HG03442 (cell line): ENCODE results near the gene GPN1.
A peak's percentile ranks its signal among the peaks of the same experiment; 100 is the strongest.
"Not testable (repeated sequence)": the region's sequence is repeated elsewhere in the genome, so short reads cannot be mapped to it uniquely, and the experiment has no call there.

Experiments
- ATAC-seq: cut with Tn5 transposase; IDR thresholded peaks from one replicate; pipeline ENCODE4 v1.9.1; 2021; ENCODE audit warnings: mild to moderate bottlenecking, moderate library complexity; ENCODE audit not compliant: unreplicated experiment

The GPN1 gene

GRCh38 chr2:27626921-27627320 lies 1.9 kb upstream of the GPN1 start:
- not testable (repeated sequence) for ATAC-seq

- peak; percentile 11 for ATAC-seq
Measured at GRCh38 chr2:27627963-27628766, 685 bp upstream of the GPN1 start.

GRCh38 chr2:27630257-27630656 lies 1.4 kb downstream of the GPN1 start:
- ATAC-seq: not testable (repeated sequence)

GRCh38 chr2:27634291-27634690 lies 5.4 kb downstream of the GPN1 start:
- no peak for ATAC-seq

GRCh38 chr2:27636766-27637165 lies 7.9 kb downstream of the GPN1 start:
- no peak for ATAC-seq

DNA sequence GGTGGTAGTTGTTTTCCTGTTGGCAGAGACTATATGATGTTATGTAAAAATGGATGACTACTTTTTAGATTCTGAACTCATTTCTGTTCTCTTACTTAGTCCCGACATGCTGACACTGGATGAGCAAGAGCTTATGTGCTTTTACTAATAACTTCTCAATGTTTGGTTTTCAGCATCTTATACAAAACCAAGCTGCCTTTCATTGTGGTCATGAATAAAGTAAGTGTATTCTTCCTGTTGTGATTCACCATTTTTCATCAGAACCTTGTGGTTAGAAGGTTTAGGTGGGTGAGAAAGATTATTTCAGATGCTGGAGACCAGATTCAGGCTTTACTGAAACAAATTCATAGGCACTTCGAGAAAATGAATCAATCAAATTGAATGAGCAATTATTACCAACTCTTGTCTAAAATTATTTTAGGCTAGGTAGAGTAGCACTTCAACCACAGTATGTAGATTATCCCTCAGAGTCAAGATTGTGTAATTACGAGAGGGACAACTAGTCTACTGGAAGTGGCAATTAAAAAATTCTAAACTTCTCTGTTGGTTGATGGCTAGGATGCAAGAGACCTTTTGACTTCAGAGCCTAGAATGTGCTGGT lies 9.3 kb downstream of the GPN1 start:
- no peak for ATAC-seq

- ATAC-seq: no peak
Measured at GRCh38 chr2:27638709-27639108, 9.9 kb downstream of the GPN1 start.

DNA sequence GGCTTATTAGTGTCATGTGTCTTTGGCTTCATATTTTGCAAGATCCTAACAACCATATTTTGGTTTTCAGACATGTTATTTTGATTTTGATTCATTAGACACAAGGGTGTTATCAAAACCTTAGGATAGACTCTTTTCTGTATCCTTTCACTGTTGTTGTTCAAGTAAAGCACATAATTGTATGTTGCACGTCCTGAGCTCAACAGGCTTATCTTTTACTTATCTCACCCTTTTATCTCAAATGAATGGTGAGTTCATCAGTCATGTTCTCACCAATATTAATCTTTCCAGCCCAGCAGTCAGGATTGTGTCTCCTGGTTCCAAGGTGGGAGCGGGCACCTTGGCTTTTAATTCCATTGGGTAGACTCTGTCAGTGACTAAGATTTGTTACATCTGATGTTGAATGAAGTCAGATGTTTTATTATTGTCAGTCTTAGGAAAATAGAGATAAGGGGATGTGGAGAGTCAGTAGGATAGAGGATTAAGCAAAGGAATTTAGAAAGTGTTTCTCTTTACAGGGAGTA lies 11.9 kb downstream of the GPN1 start:
- no peak for ATAC-seq

- ATAC-seq: no peak
Measured at GRCh38 chr2:27645197-27645596, 16.3 kb downstream of the GPN1 start.

- ATAC-seq: no peak
Measured at GRCh38 chr2:27647289-27647688, 18.4 kb downstream of the GPN1 start.

DNA sequence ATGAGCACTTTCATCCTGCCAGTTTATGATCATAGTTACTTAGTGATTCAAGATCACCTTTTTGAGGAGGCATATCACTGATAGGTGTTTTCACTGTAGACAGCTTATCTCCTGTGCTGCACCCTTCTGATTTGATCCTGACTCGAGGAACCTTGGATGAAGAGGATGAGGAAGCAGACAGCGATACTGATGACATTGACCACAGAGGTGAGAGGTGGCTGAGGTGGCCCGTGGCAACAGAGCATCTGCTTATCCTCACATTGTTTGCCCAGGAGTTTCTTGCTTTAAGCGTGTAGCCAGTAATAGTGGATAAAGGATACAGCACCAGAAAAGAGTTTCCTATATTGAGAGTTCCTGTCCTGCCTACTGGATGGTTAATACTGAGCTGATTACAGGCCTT lies 18.9 kb downstream of the GPN1 start:
- no peak for ATAC-seq

GRCh38 chr2:27651056-27651455 lies 22.2 kb downstream of the GPN1 start:
- no peak for ATAC-seq

- no peak for ATAC-seq
Measured at GRCh38 chr2:27652341-27652740, 23.5 kb downstream of the GPN1 start.

GRCh38 chr2:27652790-27653189 lies 23.9 kb downstream of the GPN1 start:
- ATAC-seq: no peak

GRCh38 chr2:27653397-27653796 lies 24.5 kb downstream of the GPN1 start:
- no peak for ATAC-seq

GRCh38 chr2:27655155-27655951 lies 26.5 kb downstream of the GPN1 start:
- ATAC-seq: no peak

DNA sequence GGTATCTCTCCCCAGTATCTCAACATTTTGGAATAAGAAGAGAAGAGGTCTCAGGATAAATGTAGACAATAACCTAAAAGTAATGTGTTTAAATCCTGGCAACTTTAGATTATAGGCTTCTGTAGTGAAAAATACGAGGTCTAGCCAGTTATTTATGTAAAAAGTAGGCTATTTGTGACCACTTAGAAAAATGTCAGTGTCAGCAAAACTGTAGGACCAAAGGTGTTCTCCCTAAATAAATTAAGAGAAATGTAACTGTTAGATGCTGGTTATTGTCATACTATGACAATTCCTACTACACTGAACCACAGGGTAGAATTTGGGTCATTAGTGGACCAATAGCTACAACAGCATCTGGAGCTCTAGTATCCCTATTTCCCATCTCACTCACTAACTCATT lies 32.5 kb downstream of the GPN1 start:
- no peak for ATAC-seq

GRCh38 chr2:27663285-27664153 lies 34.7 kb downstream of the GPN1 start, which contains the start of the genes SLC4A1AP and SUPT7L:
Gene SLC4A1AP (plus strand): TSS chr2:27663889. CDS start chr2:27663915, 26 bp downstream.
Gene SUPT7L (minus strand): TSS chr2:27663614. CDS start chr2:27662192, 1,422 bp downstream.
- ATAC-seq: peak; percentile 65

DNA sequence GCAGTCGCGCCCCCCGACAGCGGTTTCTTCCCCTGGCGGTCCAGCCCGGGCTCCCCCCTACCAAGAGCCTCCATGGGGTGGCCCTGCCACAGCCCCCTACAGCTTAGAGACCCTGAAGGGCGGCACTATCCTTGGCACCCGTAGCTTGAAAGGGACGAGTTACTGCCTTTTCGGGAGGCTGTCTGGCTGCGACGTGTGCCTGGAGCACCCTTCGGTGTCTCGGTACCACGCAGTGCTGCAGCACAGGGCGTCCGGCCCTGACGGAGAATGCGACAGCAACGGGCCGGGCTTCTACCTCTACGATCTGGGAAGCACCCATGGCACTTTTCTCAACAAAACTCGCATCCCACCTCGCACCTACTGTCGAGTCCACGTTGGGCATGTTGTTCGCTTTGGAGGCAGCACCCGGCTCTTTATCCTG lies 35.3 kb downstream of the GPN1 start:
- peak; percentile 16 for ATAC-seq

DNA sequence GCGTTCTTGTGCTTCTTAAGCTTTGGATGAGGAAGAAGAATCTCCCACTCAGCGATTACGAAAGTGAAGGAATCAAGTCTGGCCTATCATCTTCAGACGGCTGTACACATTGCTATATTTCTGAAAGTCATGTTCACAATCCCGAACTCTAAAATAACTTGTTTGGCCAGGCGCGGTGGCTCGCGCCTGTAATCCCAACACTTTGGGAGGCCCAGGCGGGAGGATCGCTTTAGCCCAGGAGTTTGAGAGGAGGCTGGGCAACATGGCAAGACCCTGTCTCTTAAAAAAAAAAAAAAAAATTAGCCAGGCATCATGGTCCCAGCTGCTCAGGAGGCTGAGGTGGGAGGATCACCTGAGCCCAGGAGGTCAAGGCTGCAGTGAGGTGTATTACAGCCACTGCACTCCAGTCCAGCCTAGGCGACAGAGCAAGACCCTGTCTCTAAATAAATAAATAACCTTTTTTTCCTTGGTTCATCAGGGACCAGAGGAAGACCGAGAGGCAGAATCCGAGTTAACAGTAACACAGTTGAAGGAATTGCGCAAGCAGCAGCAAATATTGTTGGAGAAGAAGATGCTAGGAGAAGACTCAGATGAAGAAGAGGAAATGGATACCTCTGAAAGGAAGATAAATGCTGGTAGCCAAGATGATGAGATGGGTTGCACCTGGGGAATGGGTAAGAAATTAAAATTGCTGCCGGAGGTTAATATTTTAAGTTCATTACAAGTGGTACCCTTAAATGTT lies 35.9 kb downstream of the GPN1 start:
- ATAC-seq: no peak
